Fibroblast of lung (primary cell): ENCODE measurements around the gene TMTC4.

Experiments
- CTCF ChIP-seq, 2 donors: IDR thresholded peaks in 1 of 2; conservative IDR thresholded peaks in 1 of 2; 1 replicate in 1 of 2; 2 replicates in 1 of 2; pipeline ENCODE4 v1.5.1; 2011 to 2012; ENCODE audit warnings: low read length in 2 of 2, control low read depth in 1 of 2, inconsistent platforms in 1 of 2, low read depth in 1 of 2, mild to moderate bottlenecking in 1 of 2
- EZH2 ChIP-seq: IDR thresholded peaks from 2 replicates; pipeline ENCODE4 v1.5.1; 2012; ENCODE audit warnings: low read length, control low read depth, mild to moderate bottlenecking; ENCODE audit errors: missing control alignments

GRCh38 chr13:100710176-100710575, 35.6 kb upstream of the TMTC4 start:
- TF ChIP-seq CTCF (conservative IDR thresholded peaks at IDR 0.05 in 1 of 2, IDR thresholded peaks at IDR 0.05 in 1 of 2; ENCODE audit: low read depth in 1 of 2, low read length in 2 of 2) (no peak), EZH2 (no peak)
